ENCODE measurements around the gene DHCR24. TPM values are rescaled to one million over a fixed set of nuclear protein-coding genes. Genes with fewer than 3 reads are reported as not detected.

Gene DHCR24
- polyA plus RNA-seq, 1 experiment, result 60.5 TPM

DNA sequence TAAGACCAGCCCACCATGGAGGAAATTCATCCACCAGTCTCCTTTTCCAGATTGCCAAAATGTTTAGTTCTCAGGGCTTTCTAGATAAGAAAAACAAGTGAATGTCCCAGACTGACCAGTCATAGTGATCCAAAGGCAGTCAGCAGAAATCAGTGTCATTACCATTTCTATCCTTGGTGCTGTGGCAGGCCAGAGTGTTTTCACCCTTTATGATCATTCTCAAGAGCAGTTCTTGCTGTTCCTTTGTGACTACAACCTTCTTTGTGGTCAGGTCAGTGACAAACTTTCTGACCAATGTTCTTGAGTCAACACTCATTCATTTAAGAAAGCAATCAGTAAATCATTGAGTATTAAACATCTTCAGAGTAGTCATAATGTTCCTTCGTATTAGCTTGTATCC is 7.3 kb upstream of the DHCR24 start:
- POLR2A ChIA-PET, result no interaction called here
- peaks cover 4% of the 10 kb centered on the region for H3K27me3 ChIP-seq (ENCODE audit: control insufficient read depth, insufficient read depth, low read length)
- no peaks in the 10 kb centered on the region for H3K9me3 ChIP-seq (ENCODE audit: control insufficient read depth, insufficient read depth, low read length)
- CTCF ChIA-PET, result interaction anchor here (0.7 kb wide), 1 partner anchor 103 kb away, joined by 10 read pairs; no protein-coding TSS in a partner anchor
- H3K27ac ChIP-seq (ENCODE audit: low read depth, low read length), result no peak overlapping the region
- TF ChIP-seq, protein P1, sequence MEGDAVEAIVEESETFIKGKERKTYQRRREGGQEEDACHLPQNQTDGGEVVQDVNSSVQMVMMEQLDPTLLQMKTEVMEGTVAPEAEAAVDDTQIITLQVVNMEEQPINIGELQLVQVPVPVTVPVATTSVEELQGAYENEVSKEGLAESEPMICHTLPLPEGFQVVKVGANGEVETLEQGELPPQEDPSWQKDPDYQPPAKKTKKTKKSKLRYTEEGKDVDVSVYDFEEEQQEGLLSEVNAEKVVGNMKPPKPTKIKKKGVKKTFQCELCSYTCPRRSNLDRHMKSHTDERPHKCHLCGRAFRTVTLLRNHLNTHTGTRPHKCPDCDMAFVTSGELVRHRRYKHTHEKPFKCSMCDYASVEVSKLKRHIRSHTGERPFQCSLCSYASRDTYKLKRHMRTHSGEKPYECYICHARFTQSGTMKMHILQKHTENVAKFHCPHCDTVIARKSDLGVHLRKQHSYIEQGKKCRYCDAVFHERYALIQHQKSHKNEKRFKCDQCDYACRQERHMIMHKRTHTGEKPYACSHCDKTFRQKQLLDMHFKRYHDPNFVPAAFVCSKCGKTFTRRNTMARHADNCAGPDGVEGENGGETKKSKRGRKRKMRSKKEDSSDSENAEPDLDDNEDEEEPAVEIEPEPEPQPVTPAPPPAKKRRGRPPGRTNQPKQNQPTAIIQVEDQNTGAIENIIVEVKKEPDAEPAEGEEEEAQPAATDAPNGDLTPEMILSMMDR (IDR thresholded peaks at IDR 0.05; ENCODE audit: low read depth, low read length), result no peak
- no peak for DNase-seq (ENCODE audit: low read depth, low spot score)
- H3K4me3 ChIP-seq (ENCODE audit: low read depth, low read length), result no peak overlapping the region

DNA sequence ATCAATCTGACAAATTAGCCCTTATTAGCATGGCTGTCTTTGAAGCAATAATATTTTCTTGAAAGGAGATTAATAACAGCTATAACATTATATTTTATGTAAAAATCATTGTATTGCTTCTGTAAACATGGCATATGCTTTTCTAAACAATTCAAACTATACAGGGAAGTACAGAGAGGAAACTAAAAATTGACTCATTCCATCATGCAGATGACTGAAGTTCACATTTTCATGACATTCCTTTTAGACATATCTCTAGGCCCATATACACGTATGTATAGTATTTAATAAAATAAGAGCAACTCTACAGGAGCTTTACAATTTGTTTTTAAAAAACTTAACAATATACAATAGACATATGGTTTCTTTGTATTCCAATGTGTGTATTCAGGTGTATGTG is 5.6 kb upstream of the DHCR24 start:
- POLR2A ChIA-PET, result no interaction called here
- no peak for DNase-seq (ENCODE audit: low read depth, low spot score)

DNA sequence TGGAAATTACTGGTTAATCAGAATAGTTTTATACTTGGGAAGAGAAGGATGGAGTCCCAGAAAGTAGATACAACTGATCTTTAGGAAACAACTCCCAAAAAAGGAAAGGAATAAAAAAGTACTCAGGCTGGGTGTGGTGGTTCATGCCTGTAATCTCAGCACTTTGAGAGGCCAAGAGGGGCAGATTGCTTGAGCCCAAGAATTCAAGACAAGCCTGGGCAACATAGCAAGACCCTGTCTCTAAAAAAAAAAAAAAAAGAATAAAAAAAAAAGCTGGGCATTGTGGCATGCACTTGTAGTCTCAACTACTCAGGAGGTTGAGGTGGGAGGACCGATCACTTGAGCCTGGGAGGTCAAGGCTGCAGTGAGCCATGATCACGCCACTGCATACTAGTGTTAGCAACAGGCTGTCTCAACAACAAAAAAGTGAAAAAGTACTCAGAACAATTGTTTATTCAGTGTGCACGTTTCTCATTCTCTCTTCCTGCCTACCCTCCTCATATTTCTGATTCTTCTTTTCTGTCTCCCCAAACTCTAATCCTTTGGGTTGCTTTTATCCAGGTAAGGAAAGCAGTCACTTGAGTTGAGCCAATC is 2.2 kb upstream of the DHCR24 start:
- TF ChIP-seq, protein P1 (IDR thresholded peaks at IDR 0.05; ENCODE audit: low read depth, low read length), result no peak
- peaks cover 4% of the 10 kb centered on the region for H3K27me3 ChIP-seq (ENCODE audit: control insufficient read depth, insufficient read depth, low read length)
- no peak overlapping the region for H3K27ac ChIP-seq (ENCODE audit: low read depth, low read length)
- ChIA-PET CTCF (interaction anchor here (3.0 kb wide), 1 partner anchor 56 kb away, joined by 16 read pairs; no protein-coding TSS in a partner anchor), POLR2A (interaction anchor here (0.6 kb wide), 1 partner anchor 41 kb away, joined by 3 read pairs; no protein-coding TSS in a partner anchor)
- H3K9me3 ChIP-seq (ENCODE audit: control insufficient read depth, insufficient read depth, low read length), result no peaks in the 10 kb centered on the region; the same call in 1 of the 2 replicates
- no peak for DNase-seq (ENCODE audit: low read depth, low spot score)
- H3K4me3 ChIP-seq (ENCODE audit: low read depth, low read length), result no peak overlapping the region

More for the DNA sequence above, 5.6 kb upstream of the DHCR24 start:
- Histone ChIP-seq H3K27ac (ENCODE audit: low read depth, low read length) (no peak overlapping the region), H3K4me3 (ENCODE audit: low read depth, low read length) (no peak overlapping the region), H3K27me3 (ENCODE audit: control insufficient read depth, insufficient read depth, low read length) (peaks cover 4% of the 10 kb centered on the region), H3K9me3 (ENCODE audit: control insufficient read depth, insufficient read depth, low read length) (no peaks in the 10 kb centered on the region)
- CTCF ChIA-PET, result interaction anchor here (0.8 to 1.0 kb wide), 3 partner anchors 26 to 129 kb away, joined by 3 to 4 read pairs (median 3); no protein-coding TSS in a partner anchor
- TF ChIP-seq, protein P1 (IDR thresholded peaks at IDR 0.05; ENCODE audit: low read depth, low read length), result no peak

DNA sequence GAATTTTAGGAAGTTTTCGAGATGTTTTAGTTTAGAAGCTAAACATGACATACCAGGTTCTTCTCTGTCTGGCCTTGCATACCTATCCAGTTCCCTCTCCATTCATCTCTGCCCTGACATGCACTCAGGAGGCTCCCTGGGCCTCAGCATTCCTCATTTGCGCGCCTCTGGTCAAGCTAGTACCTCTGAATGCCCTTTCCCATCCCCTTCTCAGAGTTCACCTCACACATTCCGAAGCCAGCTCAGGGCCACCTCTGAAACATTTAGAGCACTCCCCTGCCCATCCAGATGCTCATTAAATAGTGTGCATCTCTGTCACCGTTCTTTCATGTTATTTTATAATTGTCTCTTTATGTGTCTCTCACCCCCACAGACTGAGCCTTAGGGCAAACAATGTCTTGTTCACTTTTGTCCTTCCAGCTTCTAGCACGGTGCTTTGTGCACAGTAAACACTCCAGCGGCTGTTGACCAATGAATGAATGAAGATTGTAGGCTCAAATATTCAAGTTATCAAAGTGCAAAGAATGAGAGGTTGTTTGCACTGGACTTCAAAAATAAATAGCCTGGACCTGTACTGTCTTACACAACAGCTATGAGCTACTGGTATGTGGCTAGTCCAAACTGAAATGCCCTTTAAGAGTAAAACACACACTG is 1.2 kb upstream of the DHCR24 start:
- DNase-seq (ENCODE audit: low read depth, low spot score), result no peak
- Histone ChIP-seq H3K4me3 (ENCODE audit: low read depth, low read length) (no peak overlapping the region), H3K27ac (ENCODE audit: low read depth, low read length) (no peak overlapping the region), H3K27me3 (ENCODE audit: control insufficient read depth, insufficient read depth, low read length) (peaks cover 4% of the 10 kb centered on the region), H3K9me3 (ENCODE audit: control insufficient read depth, insufficient read depth, low read length) (no peaks in the 10 kb centered on the region; the same call in 1 of the 2 replicates)
- TF ChIP-seq, protein P1 (IDR thresholded peaks at IDR 0.05; ENCODE audit: low read depth, low read length), result no peak
- ChIA-PET POLR2A (interaction anchor here (1.2 kb wide), 1 partner anchor 14 kb away, joined by 4 read pairs; no protein-coding TSS in a partner anchor), CTCF (interaction anchor here (0.8 to 3.0 kb wide), 4 partner anchors 17 to 1027 kb away, joined by 3 to 16 read pairs (median 6); no protein-coding TSS in a partner anchor)

DNA sequence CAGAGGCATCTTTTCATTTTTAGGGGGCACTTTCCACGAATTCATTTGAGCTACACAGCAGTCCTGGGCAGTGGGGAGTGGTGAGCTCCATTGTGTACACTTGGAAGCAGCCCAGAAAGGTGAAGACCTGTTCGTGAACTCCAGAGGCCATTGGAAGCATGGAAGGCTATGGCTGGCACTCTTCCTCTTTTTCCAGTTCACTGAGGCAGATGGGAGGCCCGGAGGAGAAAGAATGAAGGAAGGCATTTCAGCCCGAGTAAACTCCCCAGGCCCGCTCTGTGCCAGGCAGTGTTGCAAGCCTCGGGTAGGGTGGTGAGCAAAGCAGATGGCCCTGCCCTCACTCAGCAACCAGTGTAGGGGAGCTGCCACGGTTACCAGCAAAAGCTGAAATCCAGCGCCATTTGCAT is 673 bp upstream of the DHCR24 start:
- Histone ChIP-seq H3K4me3 (ENCODE audit: low read depth, low read length) (peak overlapping the region; percentile 76), H3K27ac (ENCODE audit: low read depth, low read length) (no peak overlapping the region), H3K9me3 (ENCODE audit: control insufficient read depth, insufficient read depth, low read length) (no peaks in the 10 kb centered on the region; the same call in 1 of the 2 replicates), H3K27me3 (ENCODE audit: control insufficient read depth, insufficient read depth, low read length) (peaks cover 4% of the 10 kb centered on the region)
- ChIA-PET CTCF (interaction anchor here (0.8 to 3.0 kb wide), 4 partner anchors 17 to 1027 kb away, joined by 3 to 16 read pairs (median 6); no protein-coding TSS in a partner anchor), POLR2A (interaction anchor here (1.2 to 2.1 kb wide), 2 partner anchors 13 to 37 kb away, joined by 4 to 7 read pairs; no protein-coding TSS in a partner anchor)
- no peak for DNase-seq (ENCODE audit: low read depth, low spot score)
- TF ChIP-seq, protein P1 (IDR thresholded peaks at IDR 0.05; ENCODE audit: low read depth, low read length), result no peak

Data from AG04450 (cell line).